Measurements from ENCODE around the gene MAP1B.

GRCh38 chr5:72076621-72077300, 30.5 kb upstream of the MAP1B start:
- no peak for TF ChIP-seq EZH2 (IDR thresholded peaks at IDR 0.05)
- no peak for TF ChIP-seq CTCF (IDR thresholded peaks at IDR 0.05)
- TF ChIP-seq EZH2phosphoT487 (IDR thresholded peaks at IDR 0.05): no peak
